Heart right ventricle (tissue), 16 donors: Measurements from ENCODE around the gene CORO2A. TPM values are rescaled to one million over a fixed set of nuclear protein-coding genes. Genes with fewer than 3 reads are reported as not detected.
"Not testable (repeated sequence)": the region's sequence is repeated elsewhere in the genome, so short reads cannot be mapped to it uniquely, and the experiment has no call there.

Source experiments
- ATAC-seq, 8 donors: fragments of 200-7000 bp; cut with Tn5 transposase; one replicate each; pipeline ENCODE4 v1.9.1; 2020; ENCODE audit warnings: mild to moderate bottlenecking in 8 of 8, moderate library complexity in 8 of 8, moderate number of reproducible peaks in 1 of 8
- DNase-seq, 2 donors: peaks; one replicate each; pipeline ENCODE4 v3.0.0-alpha.2; 2020
- H3K27ac ChIP-seq, 10 donors: fragments of 200-600 bp; sonication (generic) in 2 of 10; one replicate each; pipeline versions ENCODE4 v1.5.0 to v1.8.0; 2020 to 2022; ENCODE audit warnings: mild to moderate bottlenecking in 3 of 10
- H3K27me3 ChIP-seq, 7 donors: fragments of 200-600 bp; one replicate each; pipeline ENCODE4 v1.8.0; 2021 to 2022; ENCODE audit warnings: mild to moderate bottlenecking in 2 of 7
- H3K36me3 ChIP-seq, 9 donors: fragments of 200-600 bp; sonication (generic) in 1 of 9; one replicate each; pipeline versions ENCODE4 v1.5.0 to v1.8.0; 2020 to 2022; ENCODE audit warnings: mild to moderate bottlenecking in 2 of 9
- H3K4me1 ChIP-seq, 9 donors: fragments of 200-600 bp; sonication (generic) in 1 of 9; one replicate each; pipeline versions ENCODE4 v1.5.0 to v1.8.0; 2020 to 2022; ENCODE audit warnings: mild to moderate bottlenecking in 4 of 9
- H3K4me3 ChIP-seq, 10 donors: fragments of 200-600 bp; sonication (generic) in 2 of 10; one replicate each; pipeline versions ENCODE4 v1.5.0 to v1.8.0; 2020 to 2022; ENCODE audit warnings: mild to moderate bottlenecking in 7 of 10, moderate library complexity in 2 of 10
- H3K9me3 ChIP-seq, 11 donors: fragments of 200-600 bp in 10 of 11; sonication (generic) in 2 of 11; one replicate each; pipeline versions ENCODE4 v1.5.0 to v1.8.0; 2013 to 2022; ENCODE audit warnings: mild to moderate bottlenecking in 2 of 11, control low read depth in 1 of 11, moderate library complexity in 1 of 11
- CTCF ChIP-seq, 9 donors: fragments of 200-600 bp; sonication (generic) in 2 of 9; IDR thresholded peaks; one replicate each; pipeline versions ENCODE4 v1.5.0 to v1.8.0; 2021 to 2022; ENCODE audit warnings: antibody characterized with exemption in 9 of 9, mild to moderate bottlenecking in 5 of 9, moderate library complexity in 1 of 9
- WGBS, 2 donors: extraction: QIAGEN DNeasy Blood & Tissue Kit; methylation state at CpG; one replicate each; pipeline ENCODE4 v1.1.7; 2013; ENCODE audit warnings: inconsistent platforms in 1 of 2; 5-methylcytosine and 5-hydroxymethylcytosine counted together
- intact Hi-C, 10 donors: fragments of 100-400 bp; cut with DNase I; formaldehyde crosslinking; loops; one replicate each; pipeline versions ENCODE4 v1.11.1 to v1.14.2; 2022
- polyA plus RNA-seq, 2 donors: library from polyadenylated mRNA; stranded (reverse); fragments of 200-250 nt; gene quantifications; one replicate each; pipeline ENCODE4 v1.2.3, GENCODE V29; 2013
- total RNA-seq, 10 donors: library from RNA; stranded (reverse); fragmentation: NEBNext Ultra II Directional in 3 of 10; extraction: Animal tissue kit (Norgen Biotek cat#: 25700) in 3 of 10; gene quantifications; one replicate each; pipeline versions ENCODE4 v1.2.1 to v1.2.4, GENCODE V29; 2021 to 2023
- donor health status: Arrhythmogenic right ventricular cardiomyopathy.
- donor health status: ischemic (EF 13 %, LVEDD 7.1; RV severe dilation, severe dysfunction).
- donor health status: healthy with polysubstance abuse.
- donor health status: DM: no; HTN: yes; CAD: no.
- donor health status: DM: no; HTN: no; CAD: no.
- donor health status: ischemic (EF 25% LVEDD 6.9; RV normal size, moderate dysfunction).
- donor health status: ischemic (EF 25% LVEDD 5.7; RV mildly dilated, moderate dysfunction).
- donor health status: healthy.
- donor health status: DM: yes; HTN: yes; CAD: no.
- donor health status: Ischemic cardiomyopathy.
- donor health status: ischemic (EF 35%, LVEDD 5.7; RV mildly dilated, moderate dysfunction).
- donor health status: nonischemic (EF 11% LVEDD 7.7; RV severe dilation, severe dysfunction).
- donor health status: DM: yes; HTN: yes; CAD: no.
- donor health status: PGD.
- donor health status: ischemic (EF 29% LVEDD 5.4; RV normal size, mild dysfunction).
- donor health status: nonischemic (EF 23%, LVEDD 6.1; RV moderate dilation, normal function).

Gene CORO2A
- total and polyA plus RNA-seq, 12 donors: 0.06 to 0.90 (median 0.23) TPM

DNA sequence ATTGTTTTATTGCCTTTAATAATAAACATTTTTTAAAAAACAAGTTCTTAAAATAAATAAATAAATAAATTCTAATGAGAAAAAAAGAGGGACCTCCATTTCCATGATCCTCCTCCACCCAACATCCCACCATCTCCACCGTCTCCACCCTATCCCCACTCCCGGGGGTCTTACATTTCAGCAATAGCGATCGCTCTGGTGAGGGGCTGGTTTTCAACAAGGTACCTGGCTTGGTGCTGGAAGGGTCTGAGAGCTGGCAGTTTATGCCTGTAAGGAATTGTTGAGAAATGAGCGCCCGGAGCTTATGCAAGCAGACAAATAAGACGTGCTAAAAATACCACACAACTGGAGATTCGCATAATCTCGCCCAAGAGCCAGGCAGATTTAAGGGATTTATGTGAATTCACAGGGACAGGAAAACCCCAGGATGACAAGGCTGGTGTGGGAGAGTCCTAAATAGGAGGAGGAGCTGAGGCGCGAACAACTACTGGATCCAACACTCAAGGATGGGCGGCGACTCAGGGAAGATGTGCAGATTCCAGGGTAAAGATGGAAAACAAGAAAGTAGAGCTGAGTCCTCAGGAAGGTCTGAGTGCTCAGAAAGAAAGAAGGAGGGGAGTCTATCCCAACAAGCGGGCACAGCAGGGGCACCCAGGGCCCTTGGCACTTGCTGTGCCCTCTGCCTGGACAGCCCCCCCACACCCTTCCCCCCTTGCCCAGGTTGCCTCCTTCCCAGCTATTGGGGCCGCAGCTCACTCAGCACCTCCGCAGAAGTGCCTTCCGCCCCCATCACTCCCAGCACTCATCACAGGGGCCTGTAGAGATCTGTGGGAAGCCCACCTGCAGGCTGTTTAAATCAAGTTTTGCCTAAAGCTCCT lies 100.5 kb downstream of the CORO2A start:
- 63% methylated on average over 17 of the region's 17 CpGs for WGBS, 2 donors

GRCh38 chr9:98090674-98091073 lies 101.8 kb downstream of the CORO2A start:
- intact Hi-C loops: loop anchor here in 1 of 10 donors (10.0 kb wide), 1 partner anchor 64 kb away; no protein-coding TSS in a partner anchor
- H3K27ac ChIP-seq, DNase-seq, H3K4me3 ChIP-seq, H3K9me3 ChIP-seq, ATAC-seq: not testable (repeated sequence)
- peaks cover 0 to 44% (median 0%) of the 10 kb centered on the region in 9 donors for H3K36me3 ChIP-seq
- peaks cover 0 to 55% (median 13%) of the 10 kb centered on the region in 7 donors for H3K27me3 ChIP-seq
- peaks cover 0 to 13% (median 5%) of the 10 kb centered on the region in 9 donors for H3K4me1 ChIP-seq
- WGBS, 2 donors: 80 to 81% methylated on average over 3 of the region's 3 CpGs

More for the DNA sequence above, 100.5 kb downstream of the CORO2A start:
- H3K4me3 ChIP-seq: no peak overlapping the region
- H3K9me3 ChIP-seq: no peaks in the 10 kb centered on the region
- H3K4me1 ChIP-seq: peaks cover 0 to 13% (median 5%) of the 10 kb centered on the region in 9 donors
- H3K27ac ChIP-seq: no peak overlapping the region
- TF ChIP-seq CTCF (IDR thresholded peaks at IDR 0.05): no peak
- ATAC-seq (no peak), DNase-seq (no peak)
- intact Hi-C loops: loop anchor here in 1 of 10 donors (10.0 kb wide), 1 partner anchor 63 kb away; no protein-coding TSS in a partner anchor
- H3K27me3 ChIP-seq: peaks cover 0 to 55% (median 13%) of the 10 kb centered on the region in 7 donors
- peaks cover 0 to 54% (median 0%) of the 10 kb centered on the region in 9 donors for H3K36me3 ChIP-seq

DNA sequence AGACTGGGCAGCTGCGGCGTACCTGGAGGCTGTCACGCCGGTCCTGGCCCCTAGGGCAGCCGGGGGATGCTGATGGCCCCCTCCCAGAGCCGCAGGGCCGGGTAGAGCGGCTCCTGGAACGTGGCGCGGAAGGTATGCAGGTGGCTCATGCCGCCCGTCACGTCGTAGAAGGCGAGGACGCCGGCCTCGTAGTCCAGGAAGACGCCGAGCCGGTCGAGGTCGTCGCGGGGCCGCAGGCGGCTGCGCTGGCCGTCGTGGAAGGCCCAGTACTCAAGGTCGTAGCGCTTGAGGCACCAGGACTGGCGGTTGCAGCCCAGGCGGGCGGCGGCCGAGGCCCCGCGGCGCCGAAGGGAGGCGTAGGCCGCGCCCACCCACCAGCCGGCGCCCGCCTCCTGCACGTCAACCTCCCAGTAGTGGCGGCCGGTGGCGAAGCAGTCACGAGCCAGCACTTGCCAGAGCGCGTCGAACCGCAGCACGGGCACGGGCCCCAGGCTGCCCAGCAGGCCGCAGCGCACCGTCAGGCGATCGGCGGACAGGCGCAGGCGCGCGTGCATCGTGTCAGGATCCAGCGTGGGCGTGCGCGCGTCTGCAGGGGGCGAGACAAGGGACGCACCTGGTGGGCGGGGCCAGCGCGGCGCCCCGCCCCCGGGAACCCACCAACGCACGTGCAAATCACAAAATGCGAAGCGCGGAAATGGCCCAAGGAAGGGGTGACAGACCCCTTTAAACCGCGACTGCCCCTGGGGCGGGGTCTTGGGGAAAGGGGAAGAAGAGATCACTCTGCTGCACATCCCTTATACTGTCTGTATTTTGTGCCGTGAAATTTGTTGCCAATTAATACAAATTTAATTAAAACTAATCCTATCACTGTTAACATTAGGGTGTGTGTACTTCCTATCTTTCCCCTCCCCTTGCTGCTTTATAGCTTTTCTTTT lies 104.8 kb downstream of the CORO2A start:
- Histone ChIP-seq H3K36me3 (peaks cover 0 to 53% (median 6%) of the 10 kb centered on the region in 9 donors), H3K27me3 (peaks cover 0 to 47% (median 13%) of the 10 kb centered on the region in 7 donors), H3K27ac (peak overlapping the region in 2 of 10 donors; percentile 9 to 20), H3K4me1 (peaks cover 0 to 20% (median 5%) of the 10 kb centered on the region in 9 donors), H3K9me3 (no peaks in the 10 kb centered on the region), H3K4me3 (peak overlapping the region in 9 of 10 donors; percentile 22 to 51 (median 44))
- ATAC-seq (peak; percentile 48 to 74 (median 70)), DNase-seq (peak; percentile 22 to 46)
- 19 to 21% methylated on average over 92 of the region's 92 CpGs for WGBS, 2 donors
- TF ChIP-seq CTCF (IDR thresholded peaks at IDR 0.05): no peak
- intact Hi-C loops: no loop called here

DNA sequence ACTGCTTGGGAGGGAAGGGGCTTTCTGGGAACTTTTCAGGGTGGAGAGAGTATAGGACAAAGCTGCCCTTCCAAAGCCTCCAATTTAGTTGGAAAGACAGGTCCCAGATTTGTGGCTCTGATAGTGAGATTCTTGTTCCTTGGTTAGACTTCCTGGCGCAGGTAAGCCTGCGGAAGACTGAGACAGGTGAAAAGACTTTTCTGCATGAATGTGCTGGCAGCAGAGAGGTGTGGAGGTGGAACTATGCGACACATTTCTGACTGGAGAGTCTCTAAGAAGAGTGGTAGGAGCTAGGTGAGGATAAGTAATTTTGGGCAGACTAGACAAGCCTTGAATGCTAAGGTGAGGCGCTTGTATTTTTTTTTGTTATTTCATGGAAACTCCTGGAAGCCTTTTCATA lies 106.0 kb downstream of the CORO2A start:
- H3K4me1 ChIP-seq: peaks cover 0 to 27% (median 5%) of the 10 kb centered on the region in 9 donors
- intact Hi-C loops: no loop called here
- peaks cover 0 to 66% (median 17%) of the 10 kb centered on the region in 9 donors for H3K36me3 ChIP-seq
- H3K4me3 ChIP-seq: no peak overlapping the region
- ATAC-seq: no peak
- no peaks in the 10 kb centered on the region for H3K9me3 ChIP-seq
- TF ChIP-seq CTCF (IDR thresholded peaks at IDR 0.05): no peak
- 97% methylated on average over 4 of the region's 4 CpGs for WGBS, 2 donors
- no peak overlapping the region for H3K27ac ChIP-seq
- H3K27me3 ChIP-seq: peaks cover 0 to 37% (median 7%) of the 10 kb centered on the region in 7 donors
- DNase-seq: no peak
